HPDE6-E6E7 (cell line): ENCODE results near the gene HELZ.
A peak's percentile ranks its signal among the peaks of the same experiment; 100 is the strongest.
"Not testable (repeated sequence)": the region's sequence is repeated elsewhere in the genome, so short reads cannot be mapped to it uniquely, and the experiment has no call there.

Experiments used
- DNase-seq: peaks from one replicate; pipeline ENCODE4 v3.0.0; 2011; ENCODE audit warnings: missing footprints; ENCODE audit errors: extremely low spot score

Gene HELZ

GRCh38 chr17:67245073-67245693 is at the start of gene HELZ:
Gene HELZ, minus strand, starts transcription at chr17:67245196. Its CDS starts 26,392 bp downstream, at chr17:67218804.
- peak; percentile 76 for DNase-seq

GRCh38 chr17:67293251-67294203 is 48.5 kb upstream of the HELZ start:
- DNase-seq: peak; percentile 56

- DNase-seq: no peak
Measured at GRCh38 chr17:67290711-67291291, 45.8 kb upstream of the HELZ start.

- DNase-seq: no peak
Measured at GRCh38 chr17:67290244-67290643, 45.2 kb upstream of the HELZ start.

- DNase-seq: no peak
Measured at GRCh38 chr17:67289181-67289876, 44.3 kb upstream of the HELZ start.

- DNase-seq: not testable (repeated sequence)
Measured at GRCh38 chr17:67286826-67287225, 41.8 kb upstream of the HELZ start.

- DNase-seq: no peak
Measured at GRCh38 chr17:67285360-67285759, 40.4 kb upstream of the HELZ start.

- DNase-seq: no peak
Measured at GRCh38 chr17:67283731-67284516, 38.9 kb upstream of the HELZ start.

- DNase-seq: peak; percentile 75
Measured at GRCh38 chr17:67281743-67282142, 36.7 kb upstream of the HELZ start.

GRCh38 chr17:67281053-67281452 is 36.1 kb upstream of the HELZ start:
- DNase-seq: no peak

- DNase-seq: peak; percentile 84
Measured at GRCh38 chr17:67280279-67280678, 35.3 kb upstream of the HELZ start.

- DNase-seq: no peak
Measured at GRCh38 chr17:67279115-67279514, 34.1 kb upstream of the HELZ start.

GRCh38 chr17:67278363-67278762 is 33.4 kb upstream of the HELZ start:
- no peak for DNase-seq

- DNase-seq: no peak
Measured at GRCh38 chr17:67276075-67276474, 31.1 kb upstream of the HELZ start.

- DNase-seq: no peak
Measured at GRCh38 chr17:67274466-67274865, 29.5 kb upstream of the HELZ start.

- no peak for DNase-seq
Measured at GRCh38 chr17:67273900-67274299, 28.9 kb upstream of the HELZ start.

- no peak for DNase-seq
Measured at GRCh38 chr17:67272312-67273047, 27.5 kb upstream of the HELZ start.

GRCh38 chr17:67271187-67271586 is 26.2 kb upstream of the HELZ start:
- DNase-seq: not testable (repeated sequence)

- no peak for DNase-seq
Measured at GRCh38 chr17:67270416-67270815, 25.4 kb upstream of the HELZ start.

- DNase-seq: no peak
Measured at GRCh38 chr17:67266496-67266895, 21.5 kb upstream of the HELZ start.
